GM12878 (cell line): Measurements from ENCODE around the gene C11orf52. TPM values are rescaled to one million over a fixed set of nuclear protein-coding genes. Genes with fewer than 3 reads are reported as not detected.
A peak's percentile ranks its signal among the peaks of the same experiment; 100 is the strongest.

Experiments
- ATAC-seq: fragments of 200-7000 bp; cut with Tn5 transposase; 3 replicates; pipeline ENCODE4 v1.9.1; 2020; ENCODE audit warnings: mild to moderate bottlenecking, moderate library complexity
- BruUV-seq: library from RNA; stranded (reverse); fragments of 400-500 nt; replicated peaks from 2 replicates; lab custom pipeline; 2021; lab: Mats Ljungman, UMichigan
- CTCF ChIA-PET: fragments of 300-600 bp; sonication (Branson Sonifier 250); formaldehyde crosslinking; extraction: SDS; loops from one replicate; lab custom pipeline; 2021; ENCODE audit warnings: inconsistent platforms; lab: Yijun Ruan, JAX
- POLR2A ChIA-PET: fragments of 350-600 bp; formaldehyde crosslinking; extraction: SDS; loops from one replicate; lab custom pipeline; 2021; ENCODE audit warnings: inconsistent platforms; lab: Charles Lee
- RAD21 ChIA-PET: fragments of 300-600 bp; sonication (Branson Sonifier 250); formaldehyde crosslinking; loops from one replicate; lab custom pipeline; 2023; ENCODE audit warnings: antibody characterized with exemption; ENCODE audit not compliant: unreplicated experiment; lab: Charles Lee
- SMC1A ChIA-PET: fragments of 300-600 bp; sonication (Branson Sonifier 250); formaldehyde crosslinking; loops from one replicate; lab custom pipeline; 2023; ENCODE audit not compliant: unreplicated experiment, uncharacterized antibody; lab: Charles Lee
- DNase-seq: peaks from one replicate; pipeline ENCODE4 v3.0.0-alpha.2; 2011; ENCODE audit warnings: low read depth, low spot score
- FAIRE-seq: peaks from 3 replicates; lab custom pipeline; 2011; peaks lifted over from hg19 to GRCh38; lab: Jason Lieb, UNC
- H2AFZ ChIP-seq: 2 replicates; pipeline ENCODE4 v1.6.0; 2011; ENCODE audit warnings: low read depth, low read length, control low read depth; ENCODE audit not compliant: control insufficient read depth
- H3K27ac ChIP-seq: 2 replicates; pipeline ENCODE4 v1.5.1; 2011; ENCODE audit warnings: control low read depth; ENCODE audit not compliant: control insufficient read depth, insufficient read depth
- H3K27me3 ChIP-seq, 2 experiments: replicated peaks in 1 of 2; 2 replicates each; pipeline versions ENCODE4 v1.6.0 to v1.6.1; 2011; ENCODE audit warnings: low read length in 1 of 2; ENCODE audit not compliant: control insufficient read depth in 2 of 2, insufficient read depth in 2 of 2
- H3K36me3 ChIP-seq, 2 experiments: 2 replicates each; pipeline ENCODE4 v1.5.1; 2011; ENCODE audit warnings: low read length in 1 of 2; ENCODE audit not compliant: control insufficient read depth in 2 of 2, insufficient read depth in 2 of 2
- H3K4me1 ChIP-seq: 2 replicates; pipeline ENCODE4 v1.6.1; 2011; ENCODE audit warnings: mild to moderate bottlenecking, low read length, moderate library complexity, mixed read lengths; ENCODE audit not compliant: control insufficient read depth, insufficient read depth
- H3K4me2 ChIP-seq: 2 replicates; pipeline ENCODE4 v1.6.0; 2011; ENCODE audit warnings: control low read depth; ENCODE audit not compliant: control insufficient read depth, insufficient read depth
- H3K4me3 ChIP-seq: fragments of 200-600 bp; sonication (generic); 2 replicates; pipeline ENCODE4 v1.5.1; 2016
- H3K79me2 ChIP-seq: 2 replicates; pipeline ENCODE4 v1.6.0; 2011; ENCODE audit warnings: low read length; ENCODE audit not compliant: control insufficient read depth, insufficient read depth
- H3K9ac ChIP-seq: 2 replicates; pipeline ENCODE4 v1.8.0; 2011; ENCODE audit warnings: low read length, control low read depth, mixed read lengths; ENCODE audit not compliant: control insufficient read depth, insufficient read depth
- H3K9me3 ChIP-seq: replicated peaks from 3 replicates; pipeline ENCODE4 v1.5.1; 2011; ENCODE audit warnings: mild to moderate bottlenecking, low read length; ENCODE audit not compliant: control insufficient read depth, insufficient read depth
- H4K20me1 ChIP-seq: 2 replicates; pipeline ENCODE4 v1.6.0; 2011; ENCODE audit not compliant: control insufficient read depth, insufficient read depth
- ASH2L ChIP-seq: fragments of 300-600, 200-600 bp; sonication (generic); IDR thresholded peaks from 2 replicates; pipeline ENCODE4 v1.6.1; 2017; ENCODE audit warnings: low read depth, mild to moderate bottlenecking, borderline replicate concordance
- CREB1 ChIP-seq: IDR thresholded peaks from 2 replicates; pipeline ENCODE4 v1.6.1; 2012; ENCODE audit warnings: low read depth, mild to moderate bottlenecking, inconsistent platforms
- CREM ChIP-seq: IDR thresholded peaks from 2 replicates; pipeline ENCODE4 v1.6.1; 2014; ENCODE audit warnings: antibody characterized with exemption, low read depth
- FOXM1 ChIP-seq: IDR thresholded peaks from 2 replicates; pipeline ENCODE4 v1.6.1; 2012; ENCODE audit warnings: low read depth, mild to moderate bottlenecking, inconsistent platforms, low read length, moderate library complexity
- IKZF1 ChIP-seq: fragments of 450-650 bp; conservative IDR thresholded peaks from 2 replicates; pipeline ENCODE4 v1.6.1; 2017; ENCODE audit warnings: antibody characterized with exemption, mild to moderate bottlenecking
- KAT2A ChIP-seq: conservative IDR thresholded peaks from 2 replicates; pipeline ENCODE4 v1.6.1; 2011; ENCODE audit warnings: low read depth, low read length; ENCODE audit not compliant: control insufficient read depth
- MLLT1 ChIP-seq: fragments of 450-650 bp; IDR thresholded peaks from 2 replicates; pipeline ENCODE4 v1.6.1; 2016; ENCODE audit warnings: mild to moderate bottlenecking
- NBN ChIP-seq: fragments of 450-650 bp; IDR thresholded peaks from 2 replicates; pipeline ENCODE4 v1.6.1; 2016
- NR2F1 ChIP-seq: fragments of 450-650 bp; conservative IDR thresholded peaks from 2 replicates; pipeline ENCODE4 v1.6.1; 2017; ENCODE audit warnings: mild to moderate bottlenecking
- POU2F2 ChIP-seq: IDR thresholded peaks from 3 replicates; pipeline ENCODE4 v1.6.1; 2011; ENCODE audit warnings: low read depth, mild to moderate bottlenecking, low read length, borderline replicate concordance
- RUNX3 ChIP-seq: IDR thresholded peaks from 2 replicates; pipeline ENCODE4 v1.6.1; 2012; ENCODE audit warnings: low read length, inconsistent platforms
- SKIL ChIP-seq: fragments of 450-650 bp; IDR thresholded peaks from 2 replicates; pipeline ENCODE4 v1.6.1; 2017; ENCODE audit warnings: mild to moderate bottlenecking, low read depth, inconsistent platforms; ENCODE audit not compliant: poor library complexity, severe bottlenecking
- ZBTB11 ChIP-seq: fragments of 450-650 bp; formaldehyde crosslinking; IDR thresholded peaks from 2 replicates; pipeline ENCODE4 v1.5.0; 2022; ENCODE audit warnings: mild to moderate bottlenecking, missing genetic modification characterization
- ZNF217 ChIP-seq: fragments of 450-650 bp; IDR thresholded peaks from 2 replicates; pipeline ENCODE4 v1.6.1; 2017; ENCODE audit warnings: antibody characterized with exemption, mild to moderate bottlenecking
- ZNF622 ChIP-seq: fragments of 450-650 bp; IDR thresholded peaks from 2 replicates; pipeline ENCODE4 v1.6.1; 2017; ENCODE audit warnings: mild to moderate bottlenecking, inconsistent platforms
- WGBS: methylation state at CpG from one replicate; pipeline ENCODE4 v1.1.6; 2016; ENCODE audit warnings: low lambda C conversion rate; ENCODE audit not compliant: insufficient replicate concordance, insufficient coverage; ENCODE audit errors: missing lambda C conversion rate; 5-methylcytosine and 5-hydroxymethylcytosine counted together
- in situ Hi-C: fragments of 300-500 bp; cut with MboI; formaldehyde crosslinking; loops from 9 replicates; pipeline ENCODE4 v1.14.3; 2018; ENCODE audit warnings: mixed read lengths
- intact Hi-C: fragments of 100-400 bp; cut with micrococcal nuclease; formaldehyde crosslinking; loops from one replicate; pipeline ENCODE4 v1.14.2; 2022; ENCODE audit not compliant: unreplicated experiment
- polyA plus RNA-seq, 11 experiments: library from polyadenylated mRNA; depleted of rRNA in 4 of 11; unstranded in 6 of 11; stranded (reverse) in 5 of 11; fragments of >200 nt; fragmentation: Nextera tagmentation in 4 of 11; fragmentation: Illumina TruSeq in 1 of 11; extraction: Ambion mirVana in 4 of 11; extraction: Trizol in 1 of 11; gene quantifications; 1 replicate in 1 of 11; 2 replicates in 10 of 11; pipeline versions ENCODE4 v1.2.1 to v1.2.3, GENCODE V29; 2011 to 2016; ENCODE audit warnings: inconsistent platforms in 2 of 11, missing spikeins in 2 of 11, low read depth in 1 of 11
- total RNA-seq, 4 experiments: library from RNA; depleted of rRNA in 3 of 4; stranded (reverse); fragments of >200 nt in 3 of 4; fragmentation: Illumina TruSeq in 1 of 4; extraction: Trizol in 1 of 4; gene quantifications; 2 replicates each; pipeline versions ENCODE4 v1.2.1 to v1.2.3, GENCODE V29; 2013 to 2021

C11orf52 gene
- total and polyA plus RNA-seq, 10 of the 15 experiments (the other 5 are each of a cell fraction or from before 2014, with no cell fraction given): not detected

- peak; percentile 71 for DNase-seq
- no TSS peak for BruUV-seq
- no peak for TF ChIP-seq POU2F2
- peak; percentile 55; the same call in 1 of the 2 replicates for TF ChIP-seq IKZF1
- TF ChIP-seq NBN: 0 out of 2 replicates have a peak, but pooled peaks have one; percentile 32
- no peak for TF ChIP-seq ZNF217
- peak; percentile 67 for TF ChIP-seq CREB1
- no peak for TF ChIP-seq ZBTB11 (CRISPR knock-in tag)
- peak; percentile 50; the same call in 1 of the 2 replicates for TF ChIP-seq CREM
- TF ChIP-seq SKIL: no peak
- no peak for TF ChIP-seq ZNF622
- TF ChIP-seq NR2F1: no peak
- no peak for TF ChIP-seq ASH2L
- no peak for TF ChIP-seq KAT2A
- TF ChIP-seq RUNX3: peak; percentile 35; the same call in 1 of the 2 replicates
- 0 out of 2 replicates have a peak, but pooled peaks have one; percentile 42 for TF ChIP-seq FOXM1
- TF ChIP-seq MLLT1: no peak
Measured at GRCh38 chr11:111938687-111939160, 20.0 kb downstream of the C11orf52 start.

More at GRCh38 chr11:111938687-111939160, 20.0 kb downstream of the C11orf52 start:
- WGBS: 0% methylated on average over 7 of the region's 7 CpGs
- Histone ChIP-seq H3K9ac (no peak overlapping the region), H3K9me3 (no peaks in the 10 kb centered on the region), H2AFZ (peak overlapping the region; percentile 40; the same call in 1 of the 2 replicates), H3K4me1 (peaks cover 22% of the 10 kb centered on the region), H3K4me3 (peak overlapping the region; percentile 47), H3K36me3 (no peaks in the 10 kb centered on the region), H4K20me1 (no peaks in the 10 kb centered on the region), H3K79me2 (no peaks in the 10 kb centered on the region), H3K4me2 (peak overlapping the region; percentile 80), H3K27me3 (0 out of 4 replicates have a peak, but pooled peaks cover 0 to 1% of the 10 kb centered on the region in 2 experiments), H3K27ac (peak overlapping the region; percentile 35; the same call in 1 of the 2 replicates)
- peak; percentile 59 for FAIRE-seq
- in situ Hi-C loops: loop anchor here (10.0 kb wide), 1 partner anchor 336 kb away; no protein-coding TSS in a partner anchor
- ATAC-seq: peak; percentile 93
- CTCF ChIA-PET: interaction anchor here (0.8 to 3.4 kb wide), 8 partner anchors 9 to 1351 kb away, joined by 3 to 16 read pairs (median 4); no protein-coding TSS in a partner anchor
- intact Hi-C loops: loop anchor here (10.0 kb wide), 1 partner anchor 236 kb away; the partner anchor contains the start of gene BCO2
- POLR2A ChIA-PET: no interaction called here
- RAD21 ChIA-PET: interaction anchor here (0.8 to 10.8 kb wide), 5 partner anchors 12 to 90 kb away, joined by 3 to 109 read pairs (median 4); partner anchors contain the start of gene ALG9
- SMC1A ChIA-PET: interaction anchor here (0.6 to 1.4 kb wide), 8 partner anchors 9 to 343 kb away, joined by 3 to 6 read pairs (median 3); no protein-coding TSS in a partner anchor
